Endothelial cell of umbilical vein (primary cell): ENCODE data around the gene SLC35A2. TPM values are rescaled to one million over a fixed set of nuclear protein-coding genes. Genes with fewer than 3 reads are reported as not detected.
A peak's percentile ranks its signal among the peaks of the same experiment; 100 is the strongest.

ENCODE experiments used
- BruUV-seq: library from RNA; stranded (reverse); fragments of 400-500 nt; replicated peaks from 2 replicates; lab custom pipeline; 2021; lab: Mats Ljungman, UMichigan
- CTCF ChIA-PET: fragments of 300-600, 350-600 bp; sonication (Branson Sonifier 250); formaldehyde crosslinking; loops from one replicate; lab custom pipeline; 2021; ENCODE audit warnings: antibody characterized with exemption, inconsistent platforms; lab: Charles Lee
- POLR2A ChIA-PET: fragments of 300-600, 350-600 bp; sonication (Branson Sonifier 250); formaldehyde crosslinking; loops from one replicate; lab custom pipeline; 2021; ENCODE audit warnings: antibody characterized with exemption, inconsistent platforms; lab: Charles Lee
- DNase-seq: peaks from one replicate; pipeline ENCODE4 v3.0.0-alpha.2; 2011; ENCODE audit warnings: low read depth, low spot score
- FAIRE-seq: peaks from 2 replicates; lab custom pipeline; 2011; peaks lifted over from hg19 to GRCh38; lab: Jason Lieb, UNC
- H2AFZ ChIP-seq: 2 replicates; pipeline ENCODE4 v1.6.0; 2012; ENCODE audit warnings: low read depth, low read length, control low read depth, inconsistent platforms
- H3K27ac ChIP-seq: 2 replicates; pipeline ENCODE4 v1.5.1; 2011; ENCODE audit warnings: low read depth, mild to moderate bottlenecking, control low read depth, low read length, moderate library complexity; ENCODE audit not compliant: insufficient read depth
- H3K27me3 ChIP-seq, 2 experiments: 2 replicates each; pipeline versions ENCODE4 v1.6.0 to v1.6.1; 2011; ENCODE audit warnings: low read length in 2 of 2, mixed read lengths in 1 of 2; ENCODE audit not compliant: control insufficient read depth in 2 of 2, insufficient read depth in 2 of 2
- H3K36me3 ChIP-seq, 2 experiments: 2 replicates in 1 of 2; 3 replicates in 1 of 2; pipeline ENCODE4 v1.5.1; 2011; ENCODE audit warnings: low read length in 2 of 2, mild to moderate bottlenecking in 1 of 2, moderate library complexity in 1 of 2; ENCODE audit not compliant: control insufficient read depth in 2 of 2, insufficient read depth in 2 of 2; ENCODE audit errors: extremely low read depth in 1 of 2
- H3K4me1 ChIP-seq: 3 replicates; pipeline ENCODE4 v1.5.1; 2011; ENCODE audit warnings: mild to moderate bottlenecking, low read length; ENCODE audit not compliant: control insufficient read depth, insufficient read depth; ENCODE audit errors: extremely low read depth
- H3K4me2 ChIP-seq: 2 replicates; pipeline ENCODE4 v1.6.1; 2011; ENCODE audit warnings: low read length, control low read depth, mixed read lengths; ENCODE audit not compliant: insufficient read depth
- H3K4me3 ChIP-seq, 3 experiments: fragments of 200-600 bp in 1 of 3; sonication (generic), shearing (Covaris generic) in 1 of 3; replicated peaks in 1 of 3; 2 replicates each; pipeline ENCODE4 v1.5.1; 2011 to 2016; ENCODE audit warnings: control low read depth in 3 of 3, low read length in 3 of 3, mild to moderate bottlenecking in 2 of 3, inconsistent platforms in 1 of 3, low read depth in 1 of 3, moderate library complexity in 1 of 3; ENCODE audit not compliant: insufficient read depth in 1 of 3
- H3K79me2 ChIP-seq: 2 replicates; pipeline ENCODE4 v1.6.0; 2012; ENCODE audit warnings: low read length, inconsistent platforms; ENCODE audit not compliant: control insufficient read depth, insufficient read depth
- H3K9ac ChIP-seq: replicated peaks from 2 replicates; pipeline ENCODE3; 2011; ENCODE audit warnings: low read length, control low read depth; ENCODE audit not compliant: insufficient read depth; ENCODE audit errors: extremely low read depth
- H3K9me1 ChIP-seq: replicated peaks from 3 replicates; pipeline ENCODE4 v1.6.0; 2011; ENCODE audit warnings: mild to moderate bottlenecking, low read length; ENCODE audit not compliant: control insufficient read depth, insufficient read depth; ENCODE audit errors: extremely low read depth
- H3K9me3 ChIP-seq: replicated peaks from 2 replicates; pipeline ENCODE4 v1.5.1; 2012; ENCODE audit warnings: low read length, inconsistent platforms; ENCODE audit not compliant: control insufficient read depth, insufficient read depth
- H4K20me1 ChIP-seq: replicated peaks from 2 replicates; pipeline ENCODE3; 2011; ENCODE audit warnings: mild to moderate bottlenecking, low read length; ENCODE audit not compliant: control insufficient read depth, insufficient read depth; ENCODE audit errors: extremely low read depth
- FOS ChIP-seq: IDR thresholded peaks from 2 replicates; pipeline ENCODE4 v1.6.1; 2011; ENCODE audit warnings: mild to moderate bottlenecking, low read length, moderate library complexity, borderline replicate concordance; ENCODE audit not compliant: insufficient read depth
- MYC ChIP-seq: IDR thresholded peaks from one replicate; pipeline ENCODE4 v1.6.1; 2011; ENCODE audit warnings: mild to moderate bottlenecking, low read depth, low read length
- POLR2A ChIP-seq: IDR thresholded peaks from 2 replicates; pipeline ENCODE4 v1.6.1; 2012; ENCODE audit warnings: low read depth, mild to moderate bottlenecking, control low read depth, low read length
- dilution Hi-C: fragments of 300-500 bp; cut with MboI; formaldehyde crosslinking; loops from one replicate; pipeline ENCODE4 v1.15.0; 2019; ENCODE audit warnings: low sequenced_read_pairs; ENCODE audit not compliant: extremely low pct_ligation_motif_present
- intact Hi-C: fragments of 100-400 bp; cut with micrococcal nuclease; formaldehyde crosslinking; loops from one replicate; pipeline ENCODE4 v1.10.0; 2022
- polyA plus RNA-seq, 4 experiments: library from polyadenylated mRNA; depleted of rRNA in 3 of 4; stranded (reverse) in 3 of 4; unstranded in 1 of 4; fragments of >200 nt; gene quantifications; 2 replicates each; pipeline versions ENCODE4 v1.2.1 to v1.2.3, GENCODE V29; 2011 to 2012; ENCODE audit warnings: missing spikeins in 1 of 4
- total RNA-seq: library from RNA; stranded (reverse); gene quantifications from 2 replicates; pipeline ENCODE4 v1.2.3, GENCODE V29; 2021
- TF ChIP-seq, protein P1 (sequence below), 2 donors: IDR thresholded peaks; 1 replicate in 1 of 2; 2 replicates in 1 of 2; pipeline ENCODE4 v1.5.1; 2011; ENCODE audit warnings: low read length in 2 of 2, mild to moderate bottlenecking in 2 of 2, moderate library complexity in 2 of 2, control low read depth in 1 of 2, inconsistent platforms in 1 of 2, low read depth in 1 of 2; ENCODE audit not compliant: insufficient read depth in 1 of 2; ENCODE audit errors: extremely low read depth in 1 of 2

The SLC35A2 gene
- total and polyA plus RNA-seq, 2 donors (not counting 3 experiments of a cell fraction or from before 2014, with no cell fraction given) = 31.4 to 64.5 TPM

- Histone ChIP-seq H3K9me3 (no peaks in the 10 kb centered on the region), H3K4me2 (no peak overlapping the region), H4K20me1 (no peaks in the 10 kb centered on the region), H2AFZ (no peak overlapping the region), H3K27me3 (no peaks in the 10 kb centered on the region), H3K9ac (no peak overlapping the region), H3K4me1 (peaks cover 2% of the 10 kb centered on the region), H3K9me1 (no peaks in the 10 kb centered on the region), H3K79me2 (peaks cover 2% of the 10 kb centered on the region), H3K36me3 (no peaks in the 10 kb centered on the region), H3K4me3 (no peak overlapping the region), H3K27ac (no peak overlapping the region)
- TF ChIP-seq FOS (no peak), POLR2A (no peak), MYC (no peak)
- TF ChIP-seq, protein P1, sequence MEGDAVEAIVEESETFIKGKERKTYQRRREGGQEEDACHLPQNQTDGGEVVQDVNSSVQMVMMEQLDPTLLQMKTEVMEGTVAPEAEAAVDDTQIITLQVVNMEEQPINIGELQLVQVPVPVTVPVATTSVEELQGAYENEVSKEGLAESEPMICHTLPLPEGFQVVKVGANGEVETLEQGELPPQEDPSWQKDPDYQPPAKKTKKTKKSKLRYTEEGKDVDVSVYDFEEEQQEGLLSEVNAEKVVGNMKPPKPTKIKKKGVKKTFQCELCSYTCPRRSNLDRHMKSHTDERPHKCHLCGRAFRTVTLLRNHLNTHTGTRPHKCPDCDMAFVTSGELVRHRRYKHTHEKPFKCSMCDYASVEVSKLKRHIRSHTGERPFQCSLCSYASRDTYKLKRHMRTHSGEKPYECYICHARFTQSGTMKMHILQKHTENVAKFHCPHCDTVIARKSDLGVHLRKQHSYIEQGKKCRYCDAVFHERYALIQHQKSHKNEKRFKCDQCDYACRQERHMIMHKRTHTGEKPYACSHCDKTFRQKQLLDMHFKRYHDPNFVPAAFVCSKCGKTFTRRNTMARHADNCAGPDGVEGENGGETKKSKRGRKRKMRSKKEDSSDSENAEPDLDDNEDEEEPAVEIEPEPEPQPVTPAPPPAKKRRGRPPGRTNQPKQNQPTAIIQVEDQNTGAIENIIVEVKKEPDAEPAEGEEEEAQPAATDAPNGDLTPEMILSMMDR (IDR thresholded peaks at IDR 0.05; ENCODE audit: extremely low read depth in 1 of 2, insufficient read depth in 1 of 2, low read depth in 1 of 2, low read length in 2 of 2) = peak; percentile 91 to 95
- no TSS peak for BruUV-seq
- DNase-seq (peak; percentile 93), FAIRE-seq (peak; percentile 98)
- dilution Hi-C loops (no loop called here), intact Hi-C loops (loop anchor here (1.0 to 2.0 kb wide), 3 partner anchors 19 to 286 kb away; partner anchors contain the start of gene TFE3)
- POLR2A ChIA-PET = no interaction called here
- CTCF ChIA-PET = interaction anchor here (1.1 kb wide), 1 partner anchor 26 kb away, joined by 3 read pairs; no protein-coding TSS in a partner anchor
These were observed 5.9 kb upstream of the SLC35A2 start for GRCh38 chrX:48917139-48918001.
